Glutamatergic neuron (in vitro differentiated cells): ENCODE data around the gene TDRD3. TPM values are rescaled to one million over a fixed set of nuclear protein-coding genes. Genes with fewer than 3 reads are reported as not detected.

Experiments
- DNase-seq: peaks from one replicate; pipeline ENCODE4 v3.0.0; 2022
- H3K27ac Mint-ChIP-seq: one replicate; pipeline ENCODE4 v1.8.0; 2020; ENCODE audit warnings: mild to moderate bottlenecking, mixed read lengths, inconsistent platforms; ENCODE audit not compliant: unreplicated experiment
- H3K27me3 Mint-ChIP-seq: one replicate; pipeline ENCODE4 v1.8.0; 2020; ENCODE audit warnings: mild to moderate bottlenecking, moderate library complexity, mixed read lengths, inconsistent platforms; ENCODE audit not compliant: unreplicated experiment
- H3K36me3 Mint-ChIP-seq: one replicate; pipeline ENCODE4 v1.8.0; 2020; ENCODE audit warnings: mild to moderate bottlenecking, mixed read lengths, inconsistent platforms; ENCODE audit not compliant: unreplicated experiment
- H3K4me1 Mint-ChIP-seq: one replicate; pipeline ENCODE4 v1.8.0; 2020; ENCODE audit warnings: mild to moderate bottlenecking, low read depth, mixed read lengths, inconsistent platforms; ENCODE audit not compliant: unreplicated experiment
- H3K4me3 Mint-ChIP-seq: one replicate; pipeline ENCODE4 v1.8.0; 2020; ENCODE audit warnings: mild to moderate bottlenecking, mixed read lengths, inconsistent platforms; ENCODE audit not compliant: unreplicated experiment
- H3K9me3 Mint-ChIP-seq: one replicate; pipeline ENCODE4 v1.8.0; 2020; ENCODE audit warnings: mild to moderate bottlenecking, moderate library complexity, mixed read lengths, inconsistent platforms; ENCODE audit not compliant: unreplicated experiment
- CTCF ChIP-seq: fragments of 200-600 bp; sonication (generic); IDR thresholded peaks from one replicate; pipeline ENCODE4 v1.5.0; 2021; ENCODE audit not compliant: partially characterized antibody, unreplicated experiment
- total RNA-seq: library from RNA; stranded (reverse); fragmentation: NEBNext Ultra II Directional; extraction: Animal tissue kit (Norgen Biotek cat#: 25700); gene quantifications from one replicate; pipeline ENCODE4 v1.2.1, GENCODE V29; 2021; ENCODE audit not compliant: unreplicated experiment

The TDRD3 gene
- total RNA-seq, 1 donor from 2014 or later, result 15.8 TPM

GRCh38 chr13:60351855-60352615 lies 45.0 kb upstream of the TDRD3 start:
- no peak for DNase-seq
- TF ChIP-seq CTCF, result no peak
- Mint-ChIP-seq H3K36me3 (no peaks in the 10 kb centered on the region), H3K4me3 (no peak overlapping the region), H3K4me1 (no peaks in the 10 kb centered on the region), H3K27me3 (peaks cover 1% of the 10 kb centered on the region), H3K9me3 (no peaks in the 10 kb centered on the region), H3K27ac (no peak overlapping the region)

- TF ChIP-seq CTCF, result no peak
- no peak for DNase-seq
- Mint-ChIP-seq H3K4me3 (no peak overlapping the region), H3K27ac (no peak overlapping the region), H3K4me1 (no peaks in the 10 kb centered on the region), H3K27me3 (peaks cover 1% of the 10 kb centered on the region), H3K36me3 (no peaks in the 10 kb centered on the region), H3K9me3 (no peaks in the 10 kb centered on the region)
Measured at GRCh38 chr13:60352644-60353043, 44.4 kb upstream of the TDRD3 start.

GRCh38 chr13:60355056-60355455 lies 42.0 kb upstream of the TDRD3 start:
- Mint-ChIP-seq H3K27me3 (peaks cover 1% of the 10 kb centered on the region), H3K36me3 (no peaks in the 10 kb centered on the region), H3K4me3 (no peak overlapping the region), H3K4me1 (no peaks in the 10 kb centered on the region), H3K27ac (no peak overlapping the region), H3K9me3 (no peaks in the 10 kb centered on the region)
- no peak for DNase-seq
- no peak for TF ChIP-seq CTCF

- Mint-ChIP-seq H3K27me3 (peaks cover 1% of the 10 kb centered on the region), H3K9me3 (no peaks in the 10 kb centered on the region), H3K27ac (no peak overlapping the region), H3K4me3 (no peak overlapping the region), H3K36me3 (no peaks in the 10 kb centered on the region), H3K4me1 (no peaks in the 10 kb centered on the region)
- no peak for DNase-seq
- no peak for TF ChIP-seq CTCF
Measured at GRCh38 chr13:60356970-60357369, 40.0 kb upstream of the TDRD3 start.

GRCh38 chr13:60358453-60358852 lies 38.6 kb upstream of the TDRD3 start:
- no peak overlapping the region for H3K27ac Mint-ChIP-seq
- H3K36me3 Mint-ChIP-seq, result no peaks in the 10 kb centered on the region
- peaks cover 1% of the 10 kb centered on the region for H3K27me3 Mint-ChIP-seq
- H3K4me3 Mint-ChIP-seq, result no peak overlapping the region
- TF ChIP-seq CTCF, result no peak
- no peaks in the 10 kb centered on the region for H3K9me3 Mint-ChIP-seq
- no peaks in the 10 kb centered on the region for H3K4me1 Mint-ChIP-seq
- DNase-seq, result no peak
